ENCODE data around the gene PCCA. TPM values are rescaled to one million over a fixed set of nuclear protein-coding genes. Genes with fewer than 3 reads are reported as not detected.
"Not testable (repeated sequence)": the region's sequence is repeated elsewhere in the genome, so short reads cannot be mapped to it uniquely, and the experiment has no call there.

Gene PCCA
- total RNA-seq, 4 donors from 2014 or later: 29.5 to 55.5 (median 38.3) TPM

- H3K27me3 ChIP-seq: no peaks in the 10 kb centered on the region
- no peak for DNase-seq (ENCODE audit: low spot score in 2 of 2)
- H3K27ac ChIP-seq: no peak overlapping the region
- no peaks in the 10 kb centered on the region for H3K4me1 ChIP-seq
- TF ChIP-seq EP300 (IDR thresholded peaks at IDR 0.05) (no peak), POLR2A (IDR thresholded peaks at IDR 0.05) (no peak)
- TF ChIP-seq, protein P1, sequence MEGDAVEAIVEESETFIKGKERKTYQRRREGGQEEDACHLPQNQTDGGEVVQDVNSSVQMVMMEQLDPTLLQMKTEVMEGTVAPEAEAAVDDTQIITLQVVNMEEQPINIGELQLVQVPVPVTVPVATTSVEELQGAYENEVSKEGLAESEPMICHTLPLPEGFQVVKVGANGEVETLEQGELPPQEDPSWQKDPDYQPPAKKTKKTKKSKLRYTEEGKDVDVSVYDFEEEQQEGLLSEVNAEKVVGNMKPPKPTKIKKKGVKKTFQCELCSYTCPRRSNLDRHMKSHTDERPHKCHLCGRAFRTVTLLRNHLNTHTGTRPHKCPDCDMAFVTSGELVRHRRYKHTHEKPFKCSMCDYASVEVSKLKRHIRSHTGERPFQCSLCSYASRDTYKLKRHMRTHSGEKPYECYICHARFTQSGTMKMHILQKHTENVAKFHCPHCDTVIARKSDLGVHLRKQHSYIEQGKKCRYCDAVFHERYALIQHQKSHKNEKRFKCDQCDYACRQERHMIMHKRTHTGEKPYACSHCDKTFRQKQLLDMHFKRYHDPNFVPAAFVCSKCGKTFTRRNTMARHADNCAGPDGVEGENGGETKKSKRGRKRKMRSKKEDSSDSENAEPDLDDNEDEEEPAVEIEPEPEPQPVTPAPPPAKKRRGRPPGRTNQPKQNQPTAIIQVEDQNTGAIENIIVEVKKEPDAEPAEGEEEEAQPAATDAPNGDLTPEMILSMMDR (IDR thresholded peaks at IDR 0.05): no peak
- H3K9me3 ChIP-seq: peaks cover 0 to 6% (median 0%) of the 10 kb centered on the region in 4 donors
- WGBS, 2 donors: 65 to 79% methylated on average over 1 of the region's 1 CpG
- H3K36me3 ChIP-seq: peaks cover 0 to 4% (median 0%) of the 10 kb centered on the region in 3 donors
- H3K4me3 ChIP-seq: no peak overlapping the region
Measured at GRCh38 chr13:100139817-100140216, 50.9 kb downstream of the PCCA start.

GRCh38 chr13:100140441-100140840, 51.5 kb downstream of the PCCA start:
- Histone ChIP-seq H3K36me3 (peaks cover 0 to 11% (median 0%) of the 10 kb centered on the region in 3 donors), H3K4me1 (no peaks in the 10 kb centered on the region)

GRCh38 chr13:100141461-100141961, 52.6 kb downstream of the PCCA start:
- H3K27ac ChIP-seq; H3K27me3 ChIP-seq; H3K4me1 ChIP-seq; H3K4me3 ChIP-seq; DNase-seq (ENCODE audit: low spot score in 2 of 2): not testable (repeated sequence)
- 93 to 97% methylated on average over 5 of the region's 5 CpGs for WGBS, 2 donors
- Histone ChIP-seq H3K9me3 (peaks cover 0 to 12% (median 0%) of the 10 kb centered on the region in 4 donors), H3K36me3 (peaks cover 0 to 16% (median 0%) of the 10 kb centered on the region in 3 donors)

More at GRCh38 chr13:100140441-100140840, 51.5 kb downstream of the PCCA start:
- no peak for DNase-seq (ENCODE audit: low spot score in 2 of 2)
- H3K27ac ChIP-seq: no peak overlapping the region
- 85 to 92% methylated on average over 2 of the region's 2 CpGs for WGBS, 2 donors
- no peaks in the 10 kb centered on the region for H3K27me3 ChIP-seq
- TF ChIP-seq POLR2A (IDR thresholded peaks at IDR 0.05) (no peak), EP300 (IDR thresholded peaks at IDR 0.05) (no peak)
- TF ChIP-seq, protein P1 (IDR thresholded peaks at IDR 0.05): no peak
- H3K4me3 ChIP-seq: no peak overlapping the region
- peaks cover 0 to 6% (median 0%) of the 10 kb centered on the region in 4 donors for H3K9me3 ChIP-seq

GRCh38 chr13:100146534-100146933, 57.6 kb downstream of the PCCA start:
- H3K36me3 ChIP-seq: peaks cover 0 to 50% (median 0%) of the 10 kb centered on the region in 3 donors
- H3K4me3 ChIP-seq: no peak overlapping the region
- DNase-seq (ENCODE audit: low spot score in 2 of 2): no peak
- 91 to 95% methylated on average over 3 of the region's 3 CpGs for WGBS, 2 donors
- H3K4me1 ChIP-seq: no peaks in the 10 kb centered on the region
- peaks cover 0 to 11% (median 0%) of the 10 kb centered on the region in 4 donors for H3K9me3 ChIP-seq
- H3K27ac ChIP-seq: no peak overlapping the region
- TF ChIP-seq POLR2A (IDR thresholded peaks at IDR 0.05) (no peak), EP300 (IDR thresholded peaks at IDR 0.05) (no peak)
- TF ChIP-seq, protein P1 (IDR thresholded peaks at IDR 0.05): no peak
- H3K27me3 ChIP-seq: no peaks in the 10 kb centered on the region

GRCh38 chr13:100147825-100148224, 58.9 kb downstream of the PCCA start:
- no peaks in the 10 kb centered on the region for H3K27me3 ChIP-seq
- WGBS, 2 donors: 92 to 95% methylated on average over 4 of the region's 4 CpGs
- TF ChIP-seq, protein P1 (IDR thresholded peaks at IDR 0.05): no peak
- TF ChIP-seq EP300 (IDR thresholded peaks at IDR 0.05) (no peak), POLR2A (IDR thresholded peaks at IDR 0.05) (no peak)

More at GRCh38 chr13:100147825-100148224, 58.9 kb downstream of the PCCA start:
- Histone ChIP-seq H3K27ac (no peak overlapping the region), H3K4me1 (no peaks in the 10 kb centered on the region), H3K9me3 (peaks cover 0 to 11% (median 0%) of the 10 kb centered on the region in 4 donors), H3K4me3 (no peak overlapping the region), H3K36me3 (peaks cover 0 to 50% (median 0%) of the 10 kb centered on the region in 3 donors)
- DNase-seq (ENCODE audit: low spot score in 2 of 2): no peak

All from tibial nerve (tissue), 4 donors.